ENCODE results near the gene RHAG.
A peak's percentile ranks its signal among the peaks of the same experiment; 100 is the strongest.
"Not testable (repeated sequence)": the region's sequence is repeated elsewhere in the genome, so short reads cannot be mapped to it uniquely, and the experiment has no call there.

The RHAG gene

GRCh38 chr6:49609285-49609684, 27.4 kb downstream of the RHAG start:
- Histone ChIP-seq H3K4me3 (ENCODE audit: low read depth, low read length) (no peak overlapping the region), H3K4me1 (ENCODE audit: control insufficient read depth, insufficient read depth, low read length, unreplicated experiment) (peaks cover 5% of the 10 kb centered on the region), H3K79me2 (ENCODE audit: control insufficient read depth, insufficient read depth, low read length, unreplicated experiment) (no peaks in the 10 kb centered on the region), H3K27me3 (ENCODE audit: insufficient read depth, low read length) (peaks cover 25% of the 10 kb centered on the region), H3K27ac (ENCODE audit: low read depth, low read length) (no peak overlapping the region), H2AFZ (ENCODE audit: low read length, unreplicated experiment) (no peak overlapping the region), H3K36me3 (ENCODE audit: insufficient read depth, low read length) (no peaks in the 10 kb centered on the region)

- H3K4me3 ChIP-seq (ENCODE audit: low read depth, low read length); H3K79me2 ChIP-seq (ENCODE audit: control insufficient read depth, insufficient read depth, low read length, unreplicated experiment); H3K4me1 ChIP-seq (ENCODE audit: control insufficient read depth, insufficient read depth, low read length, unreplicated experiment); H3K27ac ChIP-seq (ENCODE audit: low read depth, low read length); H3K36me3 ChIP-seq (ENCODE audit: insufficient read depth, low read length); H2AFZ ChIP-seq (ENCODE audit: low read length, unreplicated experiment): not testable (repeated sequence)
- H3K27me3 ChIP-seq (ENCODE audit: insufficient read depth, low read length) = peaks cover 25% of the 10 kb centered on the region
These were observed 28.4 kb downstream of the RHAG start for GRCh38 chr6:49608275-49608674.

- H3K27ac ChIP-seq (ENCODE audit: low read depth, low read length) = no peak overlapping the region
- H3K36me3 ChIP-seq (ENCODE audit: insufficient read depth, low read length) = no peaks in the 10 kb centered on the region
- H3K4me3 ChIP-seq (ENCODE audit: low read depth, low read length) = no peak overlapping the region
- no peaks in the 10 kb centered on the region for H3K79me2 ChIP-seq (ENCODE audit: control insufficient read depth, insufficient read depth, low read length, unreplicated experiment)
- H2AFZ ChIP-seq (ENCODE audit: low read length, unreplicated experiment) = no peak overlapping the region
- peaks cover 25% of the 10 kb centered on the region for H3K27me3 ChIP-seq (ENCODE audit: insufficient read depth, low read length)
- peaks cover 5% of the 10 kb centered on the region for H3K4me1 ChIP-seq (ENCODE audit: control insufficient read depth, insufficient read depth, low read length, unreplicated experiment)
These were observed 29.2 kb downstream of the RHAG start for GRCh38 chr6:49607391-49607982.

- peaks cover 22% of the 10 kb centered on the region for H3K27me3 ChIP-seq (ENCODE audit: insufficient read depth, low read length)
- no peaks in the 10 kb centered on the region for H3K79me2 ChIP-seq (ENCODE audit: control insufficient read depth, insufficient read depth, low read length, unreplicated experiment)
- H2AFZ ChIP-seq (ENCODE audit: low read length, unreplicated experiment) = no peak overlapping the region
- H3K4me1 ChIP-seq (ENCODE audit: control insufficient read depth, insufficient read depth, low read length, unreplicated experiment) = peaks cover 5% of the 10 kb centered on the region
- H3K4me3 ChIP-seq (ENCODE audit: low read depth, low read length) = no peak overlapping the region
- no peak overlapping the region for H3K27ac ChIP-seq (ENCODE audit: low read depth, low read length)
- no peaks in the 10 kb centered on the region for H3K36me3 ChIP-seq (ENCODE audit: insufficient read depth, low read length)
These were observed 29.8 kb downstream of the RHAG start for GRCh38 chr6:49606721-49607390.

GRCh38 chr6:49604080-49604479, 32.6 kb downstream of the RHAG start:
- not testable (repeated sequence) for H3K27ac ChIP-seq (ENCODE audit: low read depth, low read length); H3K79me2 ChIP-seq (ENCODE audit: control insufficient read depth, insufficient read depth, low read length, unreplicated experiment); H3K27me3 ChIP-seq (ENCODE audit: insufficient read depth, low read length); H3K4me1 ChIP-seq (ENCODE audit: control insufficient read depth, insufficient read depth, low read length, unreplicated experiment); H3K4me3 ChIP-seq (ENCODE audit: low read depth, low read length); H3K36me3 ChIP-seq (ENCODE audit: insufficient read depth, low read length); H2AFZ ChIP-seq (ENCODE audit: low read length, unreplicated experiment)

- H3K4me3 ChIP-seq (ENCODE audit: low read depth, low read length); H3K27me3 ChIP-seq (ENCODE audit: insufficient read depth, low read length); H3K36me3 ChIP-seq (ENCODE audit: insufficient read depth, low read length); H3K4me1 ChIP-seq (ENCODE audit: control insufficient read depth, insufficient read depth, low read length, unreplicated experiment); H3K27ac ChIP-seq (ENCODE audit: low read depth, low read length); H3K79me2 ChIP-seq (ENCODE audit: control insufficient read depth, insufficient read depth, low read length, unreplicated experiment); H2AFZ ChIP-seq (ENCODE audit: low read length, unreplicated experiment): not testable (repeated sequence)
These were observed 49.4 kb downstream of the RHAG start for GRCh38 chr6:49587262-49587661.

GRCh38 chr6:49582529-49582928, 54.1 kb downstream of the RHAG start:
- Histone ChIP-seq H3K4me1 (ENCODE audit: control insufficient read depth, insufficient read depth, low read length, unreplicated experiment) (no peaks in the 10 kb centered on the region), H3K27ac (ENCODE audit: low read depth, low read length) (no peak overlapping the region), H3K36me3 (ENCODE audit: insufficient read depth, low read length) (no peaks in the 10 kb centered on the region), H2AFZ (ENCODE audit: low read length, unreplicated experiment) (no peak overlapping the region), H3K79me2 (ENCODE audit: control insufficient read depth, insufficient read depth, low read length, unreplicated experiment) (no peaks in the 10 kb centered on the region), H3K4me3 (ENCODE audit: low read depth, low read length) (no peak overlapping the region), H3K27me3 (ENCODE audit: insufficient read depth, low read length) (no peaks in the 10 kb centered on the region)

GRCh38 chr6:49579649-49580048, 57.0 kb downstream of the RHAG start:
- Histone ChIP-seq H3K4me3 (ENCODE audit: low read depth, low read length) (no peak overlapping the region), H3K79me2 (ENCODE audit: control insufficient read depth, insufficient read depth, low read length, unreplicated experiment) (no peaks in the 10 kb centered on the region), H3K36me3 (ENCODE audit: insufficient read depth, low read length) (no peaks in the 10 kb centered on the region), H2AFZ (ENCODE audit: low read length, unreplicated experiment) (no peak overlapping the region), H3K27ac (ENCODE audit: low read depth, low read length) (no peak overlapping the region), H3K4me1 (ENCODE audit: control insufficient read depth, insufficient read depth, low read length, unreplicated experiment) (no peaks in the 10 kb centered on the region), H3K27me3 (ENCODE audit: insufficient read depth, low read length) (no peaks in the 10 kb centered on the region)

GRCh38 chr6:49576618-49577017, 60.0 kb downstream of the RHAG start:
- no peaks in the 10 kb centered on the region for H3K4me1 ChIP-seq (ENCODE audit: control insufficient read depth, insufficient read depth, low read length, unreplicated experiment)
- no peaks in the 10 kb centered on the region for H3K79me2 ChIP-seq (ENCODE audit: control insufficient read depth, insufficient read depth, low read length, unreplicated experiment)
- no peak overlapping the region for H2AFZ ChIP-seq (ENCODE audit: low read length, unreplicated experiment)
- no peaks in the 10 kb centered on the region for H3K27me3 ChIP-seq (ENCODE audit: insufficient read depth, low read length)
- H3K36me3 ChIP-seq (ENCODE audit: insufficient read depth, low read length) = no peaks in the 10 kb centered on the region
- H3K27ac ChIP-seq (ENCODE audit: low read depth, low read length) = no peak overlapping the region
- H3K4me3 ChIP-seq (ENCODE audit: low read depth, low read length) = no peak overlapping the region

- Histone ChIP-seq H3K36me3 (ENCODE audit: insufficient read depth, low read length) (no peaks in the 10 kb centered on the region), H3K79me2 (ENCODE audit: control insufficient read depth, insufficient read depth, low read length, unreplicated experiment) (no peaks in the 10 kb centered on the region), H3K27ac (ENCODE audit: low read depth, low read length) (no peak overlapping the region), H3K4me1 (ENCODE audit: control insufficient read depth, insufficient read depth, low read length, unreplicated experiment) (peaks cover 12% of the 10 kb centered on the region), H2AFZ (ENCODE audit: low read length, unreplicated experiment) (peak overlapping the region; percentile 33), H3K27me3 (ENCODE audit: insufficient read depth, low read length) (no peaks in the 10 kb centered on the region), H3K4me3 (ENCODE audit: low read depth, low read length) (no peak overlapping the region)
These were observed 66.1 kb downstream of the RHAG start for GRCh38 chr6:49570474-49571079.

- Histone ChIP-seq H3K27me3 (ENCODE audit: insufficient read depth, low read length) (no peaks in the 10 kb centered on the region), H3K79me2 (ENCODE audit: control insufficient read depth, insufficient read depth, low read length, unreplicated experiment) (no peaks in the 10 kb centered on the region), H3K36me3 (ENCODE audit: insufficient read depth, low read length) (no peaks in the 10 kb centered on the region), H3K4me3 (ENCODE audit: low read depth, low read length) (no peak overlapping the region), H3K27ac (ENCODE audit: low read depth, low read length) (no peak overlapping the region), H2AFZ (ENCODE audit: low read length, unreplicated experiment) (no peak overlapping the region), H3K4me1 (ENCODE audit: control insufficient read depth, insufficient read depth, low read length, unreplicated experiment) (peaks cover 13% of the 10 kb centered on the region)
These were observed 70.8 kb downstream of the RHAG start for GRCh38 chr6:49565855-49566254.
